HepG2 (cell line): Measurements from ENCODE around the gene TXNIP. TPM values are rescaled to one million over a fixed set of nuclear protein-coding genes. Genes with fewer than 3 reads are reported as not detected.

ENCODE experiments used
- ATAC-seq: fragments of 200-7000 bp; cut with Tn5 transposase; 3 replicates; pipeline ENCODE4 v1.9.1; 2020; ENCODE audit warnings: mild to moderate bottlenecking, moderate library complexity
- BruUV-seq: library from RNA; stranded (reverse); fragments of 400-500 nt; replicated peaks from 2 replicates; lab custom pipeline; 2021; lab: Mats Ljungman, UMichigan
- CTCF ChIA-PET: fragments of 300-600 bp; formaldehyde crosslinking; extraction: SDS; loops from one replicate; lab custom pipeline; 2021; ENCODE audit warnings: low total read pairs, inconsistent platforms, low intra/inter-chr PET ratio; lab: Yijun Ruan, JAX
- POLR2A ChIA-PET: fragments of 350-600 bp; sonication (Branson Sonifier 250); formaldehyde crosslinking; loops from one replicate; lab custom pipeline; 2020; ENCODE audit warnings: antibody characterized with exemption, inconsistent platforms; lab: Yijun Ruan, JAX
- DNase-seq: peaks from one replicate; pipeline ENCODE4 v3.0.0-alpha.2; 2015; ENCODE audit warnings: low spot score
- FAIRE-seq: peaks from 3 replicates; lab custom pipeline; 2011; peaks lifted over from hg19 to GRCh38; lab: Jason Lieb, UNC
- H2AFZ ChIP-seq: one replicate; pipeline ENCODE4 v1.6.1; 2011; ENCODE audit warnings: low read length, inconsistent platforms
- H3K27ac ChIP-seq: fragments of 300-600 bp; 3 replicates; pipeline ENCODE4 v1.8.0; 2011; ENCODE audit warnings: mixed run types, mild to moderate bottlenecking, mixed read lengths, low read length, inconsistent platforms; ENCODE audit not compliant: insufficient read depth; ENCODE audit errors: extremely low read length
- H3K27me3 ChIP-seq, 2 experiments: fragments of 200-600 bp in 1 of 2; 2 replicates in 1 of 2; 3 replicates in 1 of 2; pipeline versions ENCODE4 v1.6.0 to v1.8.0; 2011; ENCODE audit warnings: low read length in 2 of 2, mild to moderate bottlenecking in 2 of 2, moderate library complexity in 2 of 2, inconsistent platforms in 1 of 2; ENCODE audit not compliant: insufficient read depth in 2 of 2, control insufficient read depth in 1 of 2
- H3K36me3 ChIP-seq, 2 experiments: fragments of 200-600 bp in 1 of 2; replicated peaks in 1 of 2; 2 replicates in 1 of 2; 3 replicates in 1 of 2; pipeline versions ENCODE4 v1.5.1 to v1.8.0; 2011; ENCODE audit warnings: low read length in 2 of 2, inconsistent platforms in 1 of 2; ENCODE audit not compliant: insufficient read depth in 2 of 2, control insufficient read depth in 1 of 2
- H3K4me1 ChIP-seq: 2 replicates; pipeline ENCODE4 v1.5.1; 2012; ENCODE audit warnings: low read length, inconsistent platforms; ENCODE audit not compliant: insufficient read depth
- H3K4me2 ChIP-seq: 2 replicates; pipeline ENCODE4 v1.6.0; 2011; ENCODE audit warnings: low read depth, low read length, inconsistent platforms
- H3K4me3 ChIP-seq, 3 experiments: fragments of 200-600 bp in 1 of 3; sonication (generic), shearing (Covaris generic) in 1 of 3; replicated peaks in 1 of 3; 2 replicates each; pipeline ENCODE4 v1.5.1; 2011 to 2016; ENCODE audit warnings: low read length in 3 of 3, inconsistent platforms in 2 of 3, low read depth in 2 of 3, mild to moderate bottlenecking in 2 of 3, control low read depth in 1 of 3, mixed read lengths in 1 of 3; ENCODE audit not compliant: insufficient read depth in 1 of 3
- H3K79me2 ChIP-seq: one replicate; pipeline ENCODE4 v1.6.1; 2011; ENCODE audit warnings: low read length, inconsistent platforms; ENCODE audit not compliant: insufficient read depth
- H3K9ac ChIP-seq: 2 replicates; pipeline ENCODE4 v1.6.0; 2011; ENCODE audit warnings: mild to moderate bottlenecking, low read depth, low read length, inconsistent platforms; ENCODE audit not compliant: insufficient read depth
- H3K9me3 ChIP-seq: 2 replicates; pipeline ENCODE4 v1.5.1; 2012; ENCODE audit warnings: mild to moderate bottlenecking, low read length
- H4K20me1 ChIP-seq: 2 replicates; pipeline ENCODE4 v1.6.0; 2011; ENCODE audit warnings: inconsistent platforms, mild to moderate bottlenecking, low read length, moderate library complexity; ENCODE audit not compliant: insufficient read depth
- EP300 ChIP-seq, 3 experiments: sonication (generic) in 1 of 3; formaldehyde crosslinking in 1 of 3; IDR thresholded peaks; 2 replicates each; pipeline versions ENCODE4 v1.5.1 to v1.6.1; 2011 to 2020; ENCODE audit warnings: low read depth in 2 of 3, low read length in 2 of 3, borderline replicate concordance in 1 of 3, improper control_type of control experiment in 1 of 3, mild to moderate bottlenecking in 1 of 3, missing genetic modification reagents in 1 of 3, moderate library complexity in 1 of 3
- MYPOP ChIP-seq: sonication (generic); formaldehyde crosslinking; IDR thresholded peaks from 2 replicates; pipeline ENCODE4 v1.8.1; 2023; ENCODE audit warnings: mild to moderate bottlenecking, moderate library complexity, missing genetic modification reagents
- POLR2A ChIP-seq, 2 experiments: IDR thresholded peaks; 2 replicates each; pipeline ENCODE4 v1.6.1; 2011; ENCODE audit warnings: low read depth in 2 of 2, low read length in 2 of 2, mild to moderate bottlenecking in 1 of 2, moderate library complexity in 1 of 2; ENCODE audit not compliant: insufficient read depth in 1 of 2
- POLR2AphosphoS5 ChIP-seq: IDR thresholded peaks from 2 replicates; pipeline ENCODE4 v1.6.1; 2012; ENCODE audit warnings: low read depth, low read length
- RFXANK ChIP-seq: IDR thresholded peaks from 2 replicates; pipeline ENCODE4 v1.6.1; 2016
- TBX2 ChIP-seq: sonication (generic); formaldehyde crosslinking; IDR thresholded peaks from 2 replicates; pipeline ENCODE4 v1.5.0; 2020; ENCODE audit warnings: missing genetic modification reagents, mild to moderate bottlenecking, borderline replicate concordance
- USF2 ChIP-seq, 2 experiments: sonication (generic) in 1 of 2; formaldehyde crosslinking in 1 of 2; IDR thresholded peaks; 2 replicates each; pipeline versions ENCODE4 v1.5.1 to v1.6.1; 2011 to 2020; ENCODE audit warnings: borderline replicate concordance in 1 of 2, low read depth in 1 of 2, low read length in 1 of 2, mild to moderate bottlenecking in 1 of 2, missing genetic modification reagents in 1 of 2, moderate library complexity in 1 of 2
- ZNF33A ChIP-seq: sonication (generic); formaldehyde crosslinking; IDR thresholded peaks from 2 replicates; pipeline ENCODE4 v1.5.1; 2020; ENCODE audit warnings: missing genetic modification reagents, mild to moderate bottlenecking, moderate library complexity, borderline replicate concordance
- ZNF414 ChIP-seq: sonication (generic); formaldehyde crosslinking; IDR thresholded peaks from 2 replicates; pipeline ENCODE4 v1.5.0; 2020; ENCODE audit warnings: missing genetic modification reagents
- WGBS: methylation state at CpG from one replicate; pipeline ENCODE4 v1.1.6; 2017; ENCODE audit warnings: low lambda C conversion rate; 5-methylcytosine and 5-hydroxymethylcytosine counted together
- in situ Hi-C: cut with HindIII; loops from 2 replicates; pipeline ENCODE4 v1.10.0; 2017; ENCODE audit warnings: low pct_unique_long_range_greater_than_20kb; ENCODE audit not compliant: extremely low pct_ligation_motif_present
- intact Hi-C: fragments of 100-400 bp; cut with micrococcal nuclease; formaldehyde crosslinking; loops from one replicate; pipeline ENCODE4 v1.10.0; 2022; ENCODE audit not compliant: unreplicated experiment
- polyA plus RNA-seq, 8 experiments: library from polyadenylated mRNA; depleted of rRNA in 3 of 8; stranded (reverse) in 7 of 8; unstranded in 1 of 8; fragments of >200 nt; fragmentation: Illumina TruSeq in 4 of 8; extraction: Trizol in 4 of 8; gene quantifications; 2 replicates each; pipeline versions ENCODE4 v1.2.1 to v1.2.3, GENCODE V29; 2011 to 2016; ENCODE audit warnings: low read depth in 4 of 8, missing spikeins in 1 of 8, mixed read lengths in 1 of 8; ENCODE audit not compliant: insufficient read depth in 1 of 8
- total RNA-seq, 5 experiments: library from RNA; depleted of rRNA; stranded (reverse); fragments of >200 nt; fragmentation: Illumina TruSeq; extraction: Trizol; gene quantifications; 2 replicates each; pipeline ENCODE4 v1.2.3, GENCODE V29; 2016; ENCODE audit warnings: low read depth in 1 of 5

TXNIP gene
- total and polyA plus RNA-seq, 2 of the 13 experiments (the other 11 are each of a cell fraction or from before 2014, with no cell fraction given) = 24.4 to 237 TPM

GRCh38 chr1:145952903-145953302, 43.5 kb downstream of the TXNIP start:
- FAIRE-seq (no peak), DNase-seq (no peak), ATAC-seq (no peak)
- BruUV-seq = no TSS peak
- peaks cover 35% of the 10 kb centered on the region for H3K4me1 ChIP-seq
- no peak overlapping the region for H3K27ac ChIP-seq
- intact Hi-C loops (no loop called here), in situ Hi-C loops (no loop called here)
- no peak overlapping the region for H2AFZ ChIP-seq
- H3K4me2 ChIP-seq = no peak overlapping the region
- ChIA-PET CTCF (no interaction called here), POLR2A (interaction anchor here (0.6 kb wide), 1 partner anchor 14 kb away, joined by 3 read pairs; no protein-coding TSS in a partner anchor)
- TF ChIP-seq MYPOP (CRISPR knock-in tag) (no peak), POLR2AphosphoS5 (no peak), USF2 (IDR thresholded peaks at IDR 0.05; ENCODE audit: low read depth, low read length) (no peak), USF2 (CRISPR knock-in tag; IDR thresholded peaks at IDR 0.05; ENCODE audit: borderline replicate concordance) (no peak), ZNF33A (CRISPR knock-in tag) (no peak), POLR2A (IDR thresholded peaks at IDR 0.05; ENCODE audit: insufficient read depth in 1 of 2, low read depth in 2 of 2, low read length in 2 of 2) (no peak), RFXANK (CRISPR knock-in tag) (no peak), EP300 (IDR thresholded peaks at IDR 0.05; ENCODE audit: low read depth in 2 of 2, low read length in 2 of 2) (no peak), EP300 (CRISPR knock-in tag; IDR thresholded peaks at IDR 0.05; ENCODE audit: borderline replicate concordance) (no peak), ZNF414 (CRISPR knock-in tag) (no peak), TBX2 (no peak)
- H3K27me3 ChIP-seq = no peaks in the 10 kb centered on the region
- WGBS = 100% methylated on average over 3 of the region's 3 CpGs
- peaks cover 23% of the 10 kb centered on the region for H3K79me2 ChIP-seq
- H3K9me3 ChIP-seq = no peaks in the 10 kb centered on the region
- no peaks in the 10 kb centered on the region for H4K20me1 ChIP-seq
- H3K4me3 ChIP-seq = no peak overlapping the region
- H3K9ac ChIP-seq = no peak overlapping the region
- H3K36me3 ChIP-seq = peaks cover 1 to 2% of the 10 kb centered on the region in 2 experiments; a peak in 1 of 5 replicates
